Measurements from ENCODE around the gene AAK1.
"Not testable (repeated sequence)": the region's sequence is repeated elsewhere in the genome, so short reads cannot be mapped to it uniquely, and the experiment has no call there.

DNA sequence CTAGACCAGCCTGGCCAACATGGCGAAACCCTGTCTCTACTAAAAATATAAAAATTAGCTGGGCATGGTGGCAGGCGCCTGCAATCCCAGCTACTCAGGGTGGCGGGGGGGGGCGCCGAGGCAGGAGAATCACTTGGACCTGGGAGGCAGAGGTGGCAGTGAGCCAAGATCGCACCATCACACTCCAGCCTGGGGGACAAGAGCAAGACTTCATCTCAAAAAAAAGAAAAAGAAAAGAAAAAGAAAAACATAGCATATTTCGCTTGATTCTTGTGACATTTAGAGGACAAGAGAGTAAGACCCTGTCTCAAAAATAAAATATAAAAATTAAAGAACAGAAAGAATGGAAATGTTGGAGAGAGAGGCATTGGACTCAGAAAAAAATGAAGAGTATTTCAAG is 224.4 kb downstream of the AAK1 start:
- not testable (repeated sequence) for TF ChIP-seq EZH2 (IDR thresholded peaks at IDR 0.05; ENCODE audit: low read length, unreplicated experiment)
- TF ChIP-seq, protein P1, sequence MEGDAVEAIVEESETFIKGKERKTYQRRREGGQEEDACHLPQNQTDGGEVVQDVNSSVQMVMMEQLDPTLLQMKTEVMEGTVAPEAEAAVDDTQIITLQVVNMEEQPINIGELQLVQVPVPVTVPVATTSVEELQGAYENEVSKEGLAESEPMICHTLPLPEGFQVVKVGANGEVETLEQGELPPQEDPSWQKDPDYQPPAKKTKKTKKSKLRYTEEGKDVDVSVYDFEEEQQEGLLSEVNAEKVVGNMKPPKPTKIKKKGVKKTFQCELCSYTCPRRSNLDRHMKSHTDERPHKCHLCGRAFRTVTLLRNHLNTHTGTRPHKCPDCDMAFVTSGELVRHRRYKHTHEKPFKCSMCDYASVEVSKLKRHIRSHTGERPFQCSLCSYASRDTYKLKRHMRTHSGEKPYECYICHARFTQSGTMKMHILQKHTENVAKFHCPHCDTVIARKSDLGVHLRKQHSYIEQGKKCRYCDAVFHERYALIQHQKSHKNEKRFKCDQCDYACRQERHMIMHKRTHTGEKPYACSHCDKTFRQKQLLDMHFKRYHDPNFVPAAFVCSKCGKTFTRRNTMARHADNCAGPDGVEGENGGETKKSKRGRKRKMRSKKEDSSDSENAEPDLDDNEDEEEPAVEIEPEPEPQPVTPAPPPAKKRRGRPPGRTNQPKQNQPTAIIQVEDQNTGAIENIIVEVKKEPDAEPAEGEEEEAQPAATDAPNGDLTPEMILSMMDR (conservative IDR thresholded peaks at IDR 0.05; ENCODE audit: low read depth, low read length), result not testable (repeated sequence)
